HG03159 (cell line): Measurements from ENCODE around the gene MBP.
A peak's percentile ranks its signal among the peaks of the same experiment; 100 is the strongest.

Experiments used
- ATAC-seq: cut with Tn5 transposase; IDR thresholded peaks from one replicate; pipeline ENCODE4 v1.9.1; 2021; ENCODE audit warnings: mild to moderate bottlenecking, moderate library complexity; ENCODE audit not compliant: unreplicated experiment

MBP gene

GRCh38 chr18:77133835-77134496 is 1.4 kb upstream of the MBP start:
- ATAC-seq: no peak

- ATAC-seq: no peak
Measured at GRCh38 chr18:77133051-77133834, 660 bp upstream of the MBP start.

DNA sequence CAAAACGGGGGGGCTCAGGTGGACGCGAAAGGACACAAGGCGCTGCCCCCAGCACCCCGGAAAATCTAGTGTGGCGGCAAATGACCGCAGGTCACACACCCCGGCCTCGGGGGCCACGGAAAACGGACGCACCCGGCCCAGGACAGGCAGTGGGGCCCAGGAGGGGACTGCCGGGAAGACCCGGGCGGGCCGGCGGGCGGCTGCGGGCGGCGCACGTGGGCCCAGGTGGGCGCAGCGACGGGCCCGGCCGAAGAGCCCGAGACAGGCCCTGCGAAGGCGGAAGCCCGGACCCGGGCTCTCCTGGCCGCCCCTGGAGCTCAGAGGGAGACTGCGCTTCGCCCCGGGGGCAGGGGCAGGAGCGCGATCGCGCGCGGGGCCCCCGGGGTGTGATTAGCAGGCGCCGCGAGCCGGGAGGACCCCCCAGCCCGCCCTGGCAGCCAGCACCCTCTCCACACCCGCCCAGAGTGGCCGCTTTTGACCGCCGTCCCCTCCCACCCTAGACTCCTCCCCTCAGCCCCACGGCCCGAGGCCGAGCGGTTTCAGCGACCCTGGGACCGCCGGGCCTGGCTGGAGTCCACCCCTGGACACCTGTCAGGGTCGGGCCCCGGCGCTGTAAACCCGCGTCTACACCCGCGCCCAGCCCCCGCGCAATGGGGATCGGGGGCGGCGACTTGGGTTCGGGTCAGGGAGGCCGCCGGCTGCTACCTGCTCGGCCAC is 773 bp downstream of the MBP start:
- ATAC-seq: peak; percentile 51

GRCh38 chr18:77131100-77131651 is 1.4 kb downstream of the MBP start:
- no peak for ATAC-seq

GRCh38 chr18:77130229-77131099 is 2.1 kb downstream of the MBP start:
- ATAC-seq: no peak

- no peak for ATAC-seq
Measured at GRCh38 chr18:77129150-77129551, 3.4 kb downstream of the MBP start.

GRCh38 chr18:77127769-77128671 is 4.6 kb downstream of the MBP start:
- peak; percentile 32 for ATAC-seq

DNA sequence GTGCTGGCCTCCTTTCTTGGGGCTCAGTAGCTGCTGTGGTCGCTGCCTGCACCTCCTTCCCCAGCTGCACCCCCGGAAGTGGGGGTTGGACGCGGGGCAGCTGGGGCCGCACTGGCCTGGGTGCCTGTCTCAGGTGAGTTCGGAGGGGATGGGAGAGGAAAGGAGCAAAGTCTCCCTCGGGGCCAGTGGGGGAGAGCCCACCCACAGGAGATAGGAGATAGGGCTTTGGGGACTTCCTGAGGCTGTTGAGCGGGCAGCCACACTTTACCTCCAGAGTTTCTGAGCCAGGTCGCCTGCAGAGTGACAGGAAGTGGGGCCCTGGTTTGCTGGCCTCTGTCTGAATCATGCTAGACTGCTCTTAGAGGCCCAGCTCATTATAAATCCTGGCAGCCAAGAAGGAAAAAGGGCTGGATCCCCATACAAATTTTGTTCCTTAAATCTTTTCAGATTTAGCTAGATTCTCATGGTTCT is 8.1 kb downstream of the MBP start:
- ATAC-seq: peak; percentile 54

DNA sequence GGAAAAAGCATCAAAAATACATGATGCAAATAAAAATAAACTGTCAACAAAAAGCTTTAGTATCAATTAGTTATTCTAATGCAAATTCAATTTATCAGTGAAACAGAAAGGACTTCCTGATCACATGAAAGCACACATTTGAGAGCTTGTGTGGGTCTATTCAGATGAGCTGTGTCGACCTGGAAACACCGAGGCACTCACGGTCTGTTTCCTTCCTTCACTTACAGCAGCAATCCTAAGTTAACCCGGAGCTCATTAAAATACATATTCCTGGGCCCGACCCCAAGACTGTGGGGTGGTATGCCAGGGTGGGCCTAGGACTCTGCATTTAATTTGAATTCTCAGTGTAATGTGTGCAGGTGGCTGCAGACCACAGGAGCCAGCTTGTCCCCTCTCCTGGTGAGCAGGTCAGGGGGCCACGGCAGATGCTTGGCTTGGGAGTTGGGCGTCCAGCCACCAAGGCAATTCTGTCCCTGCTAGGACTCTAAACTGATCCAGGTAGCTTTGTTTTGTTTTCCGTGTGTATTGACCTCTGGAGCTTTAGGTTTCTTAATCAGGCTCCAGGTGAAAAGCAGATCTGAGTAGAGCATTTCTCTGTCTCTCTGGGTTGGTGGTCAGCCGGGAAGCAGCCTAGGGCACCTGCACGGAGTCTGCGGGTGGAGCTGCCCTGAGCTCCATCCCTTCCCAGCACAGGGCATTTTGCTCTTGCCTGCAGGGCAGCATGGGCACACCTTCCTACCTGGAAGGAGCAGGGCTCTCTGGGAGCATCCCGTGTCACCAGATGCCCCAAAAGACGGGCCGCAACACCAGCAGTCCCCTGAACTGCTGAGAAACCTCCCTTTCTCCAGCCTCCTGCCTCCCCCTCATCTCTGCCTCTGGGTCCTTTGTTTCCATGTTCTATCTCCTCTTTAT is 9.0 kb downstream of the MBP start:
- no peak for ATAC-seq

- ATAC-seq: no peak
Measured at GRCh38 chr18:77121523-77121922, 11.1 kb downstream of the MBP start.

- no peak for ATAC-seq
Measured at GRCh38 chr18:77119851-77120491, 12.6 kb downstream of the MBP start.

- ATAC-seq: no peak
Measured at GRCh38 chr18:77119101-77119850, 13.3 kb downstream of the MBP start.

GRCh38 chr18:77118256-77119090 is 14.1 kb downstream of the MBP start:
- ATAC-seq: no peak

GRCh38 chr18:77116201-77117080 is 16.1 kb downstream of the MBP start:
- ATAC-seq: no peak

DNA sequence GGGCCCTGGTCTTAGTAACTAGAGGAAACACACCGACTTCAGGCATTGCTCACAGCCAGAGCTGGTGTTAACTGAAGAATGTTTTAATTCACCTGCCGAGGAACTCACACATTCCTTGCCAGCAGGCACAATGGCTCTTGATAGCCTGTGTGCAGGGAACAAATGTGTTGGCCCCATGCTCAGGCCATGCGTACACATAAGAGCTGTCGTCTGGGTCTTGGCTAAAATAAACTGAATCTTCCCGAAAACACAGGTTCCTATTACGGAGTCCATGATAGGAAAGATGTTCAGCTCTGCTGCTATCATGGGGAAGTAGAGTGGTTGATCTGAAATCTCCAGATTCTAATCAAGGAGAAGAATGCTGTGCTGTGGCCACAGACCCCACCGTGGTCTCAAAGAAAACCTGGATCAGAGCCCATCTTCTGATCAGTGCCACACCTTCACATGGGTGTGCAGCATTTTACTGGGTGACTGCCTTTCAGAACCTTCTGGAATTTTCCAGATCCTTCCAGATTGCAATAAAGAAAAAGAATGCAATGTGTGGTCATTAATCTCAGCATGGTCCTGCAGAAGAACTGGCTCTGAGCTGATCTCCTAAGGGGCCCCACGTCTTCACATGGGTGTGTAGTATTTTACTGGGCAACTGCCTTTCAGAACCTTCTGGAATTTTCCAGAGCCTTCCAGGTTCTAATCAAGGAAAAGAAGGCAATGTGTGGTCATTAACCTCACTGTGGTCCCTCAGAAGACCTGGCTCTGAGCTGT is 17.2 kb downstream of the MBP start:
- peak; percentile 5 for ATAC-seq
